Stimulated activated CD8-positive, alpha-beta memory T cell treated with anti-CD3 and anti-CD28 coated beads, Interleukin-2, amount 100 ng/mL, for 1 hour (primary cell): Measurements from ENCODE around the gene FGFBP1.

ENCODE experiments used
- DNase-seq, 2 donors: peaks; one replicate each; pipeline ENCODE4 v3.0.0-alpha.2; 2020; ENCODE audit warnings: low read depth in 2 of 2

Gene FGFBP1

GRCh38 chr4:15938640-15939039 lies at the start of gene FGFBP1:
TSS of gene FGFBP1 (minus strand) at chr4:15938740. CDS start at chr4:15936632, 2,108 bp downstream.
- no peak for DNase-seq

- DNase-seq, result no peak
Observed at GRCh38 chr4:15988222-15988621, 49.7 kb upstream of the FGFBP1 start.

GRCh38 chr4:15986907-15987306 lies 48.4 kb upstream of the FGFBP1 start:
- DNase-seq, result no peak

- DNase-seq, result no peak
Observed at GRCh38 chr4:15983610-15984009, 45.1 kb upstream of the FGFBP1 start.

- DNase-seq, result no peak
Observed at GRCh38 chr4:15982842-15983524, 44.4 kb upstream of the FGFBP1 start.

- DNase-seq, result no peak
Observed at GRCh38 chr4:15976456-15977447, 38.2 kb upstream of the FGFBP1 start.

- no peak for DNase-seq
Observed at GRCh38 chr4:15971068-15971801, 32.7 kb upstream of the FGFBP1 start.

GRCh38 chr4:15968551-15969300 lies 30.2 kb upstream of the FGFBP1 start:
- DNase-seq, result no peak

GRCh38 chr4:15965325-15965724 lies 26.8 kb upstream of the FGFBP1 start:
- no peak for DNase-seq

- no peak for DNase-seq
Observed at GRCh38 chr4:15964159-15964558, 25.6 kb upstream of the FGFBP1 start.

GRCh38 chr4:15963576-15963975 lies 25.0 kb upstream of the FGFBP1 start:
- DNase-seq, result no peak

- peak; percentile 42 for DNase-seq
Observed at GRCh38 chr4:15963001-15963451, 24.5 kb upstream of the FGFBP1 start, which contains the start of gene FGFBP2. TSS of gene FGFBP2 (minus strand) at chr4:15963175. CDS start at chr4:15963129, 46 bp downstream.

- peak in 1 of 2 donors; percentile 15 for DNase-seq
Observed at GRCh38 chr4:15961781-15962510, 23.4 kb upstream of the FGFBP1 start.

GRCh38 chr4:15958562-15958961 lies 20.0 kb upstream of the FGFBP1 start:
- DNase-seq, result no peak

- peak; percentile 35 to 57 for DNase-seq
Observed at GRCh38 chr4:15956179-15956850, 17.8 kb upstream of the FGFBP1 start.

GRCh38 chr4:15955670-15956069 lies 17.1 kb upstream of the FGFBP1 start:
- no peak for DNase-seq

GRCh38 chr4:15953625-15954024 lies 15.1 kb upstream of the FGFBP1 start:
- DNase-seq, result no peak

- DNase-seq, result no peak
Observed at GRCh38 chr4:15951781-15952180, 13.2 kb upstream of the FGFBP1 start.

GRCh38 chr4:15948826-15949225 lies 10.3 kb upstream of the FGFBP1 start:
- DNase-seq, result no peak

- no peak for DNase-seq
Observed at GRCh38 chr4:15947684-15948083, 9.1 kb upstream of the FGFBP1 start.
